Neural progenitor cell (in vitro differentiated cells): ENCODE results near the gene RIOK1. TPM values are rescaled to one million over a fixed set of nuclear protein-coding genes. Genes with fewer than 3 reads are reported as not detected.

Experiments
- DNase-seq: peaks from one replicate; pipeline ENCODE4 v3.0.0-alpha.2; 2016; ENCODE audit warnings: low spot score
- H2AFZ ChIP-seq: fragments of 200-600 bp; sonication (generic); replicated peaks from 2 replicates; pipeline ENCODE4 v1.6.1; 2016; ENCODE audit warnings: antibody characterized with exemption
- H3F3A ChIP-seq: fragments of 200-600 bp; sonication (generic); 2 replicates; pipeline ENCODE4 v1.6.1; 2016; ENCODE audit warnings: antibody characterized with exemption, low read depth
- H3K27ac ChIP-seq: fragments of 200-600 bp; sonication (generic); 2 replicates; pipeline ENCODE4 v1.5.1; 2016; ENCODE audit warnings: mild to moderate bottlenecking
- H3K27me3 ChIP-seq: fragments of 200-600 bp; sonication (generic); 2 replicates; pipeline ENCODE4 v1.6.1; 2016; ENCODE audit warnings: mild to moderate bottlenecking, moderate library complexity
- H3K36me3 ChIP-seq: fragments of 200-600 bp; sonication (generic); 2 replicates; pipeline ENCODE4 v1.5.1; 2016
- H3K4me1 ChIP-seq: fragments of 200-600 bp; sonication (generic); 2 replicates; pipeline ENCODE4 v1.6.1; 2016; ENCODE audit warnings: mixed run types
- H3K4me2 ChIP-seq: fragments of 200-600 bp; sonication (generic); 2 replicates; pipeline ENCODE4 v1.6.1; 2016
- H3K4me3 ChIP-seq: fragments of 200-600 bp; sonication (generic); 2 replicates; pipeline ENCODE4 v1.5.1; 2016
- H3K79me2 ChIP-seq: fragments of 200-600 bp; sonication (generic); 2 replicates; pipeline ENCODE4 v1.6.1; 2016; ENCODE audit warnings: low read depth
- H3K9ac ChIP-seq: fragments of 200-600 bp; sonication (generic); 2 replicates; pipeline ENCODE4 v1.6.1; 2016
- H3K9me3 ChIP-seq: fragments of 200-600 bp; sonication (generic); 2 replicates; pipeline ENCODE4 v1.5.1; 2016; ENCODE audit warnings: low read depth
- H4K20me1 ChIP-seq: fragments of 200-600 bp; sonication (generic); 2 replicates; pipeline ENCODE4 v1.6.1; 2016; ENCODE audit warnings: low read depth
- H3K27ac Mint-ChIP-seq: 3 replicates; pipeline ENCODE4 v1.8.0; 2021; ENCODE audit warnings: mixed read lengths
- H3K27me3 Mint-ChIP-seq: 2 replicates; pipeline ENCODE4 v1.8.0; 2022; ENCODE audit warnings: low read depth, mild to moderate bottlenecking, inconsistent platforms, moderate library complexity, mixed read lengths; ENCODE audit not compliant: insufficient read depth
- H3K36me3 Mint-ChIP-seq: 3 replicates; pipeline ENCODE4 v1.8.0; 2021; ENCODE audit warnings: mixed read lengths
- H3K4me1 Mint-ChIP-seq: 3 replicates; pipeline ENCODE4 v1.8.0; 2021; ENCODE audit warnings: mixed read lengths
- H3K4me3 Mint-ChIP-seq: 3 replicates; pipeline ENCODE4 v1.8.0; 2021; ENCODE audit warnings: mild to moderate bottlenecking, moderate library complexity, mixed read lengths
- H3K9me3 Mint-ChIP-seq: 3 replicates; pipeline ENCODE4 v1.8.0; 2020; ENCODE audit warnings: mixed read lengths
- EZH2 ChIP-seq: fragments of 200-600 bp; sonication (generic); IDR thresholded peaks from 2 replicates; pipeline ENCODE4 v1.6.1; 2017; ENCODE audit warnings: antibody characterized with exemption, mild to moderate bottlenecking, moderate library complexity
- EZH2phosphoT487 ChIP-seq: fragments of 200-600 bp; sonication (generic); IDR thresholded peaks from 2 replicates; pipeline ENCODE4 v1.6.1; 2017; ENCODE audit warnings: antibody characterized with exemption
- total RNA-seq: library from RNA; depleted of rRNA; stranded (reverse); fragments of >200 nt; gene quantifications from 2 replicates; pipeline ENCODE4 v1.2.3, GENCODE V29; 2015; ENCODE audit warnings: low replicate concordance
- TF ChIP-seq, protein P1 (sequence below): fragments of 200-600 bp; sonication (generic); IDR thresholded peaks from 2 replicates; pipeline ENCODE4 v1.5.1; 2017; ENCODE audit warnings: antibody characterized with exemption, mild to moderate bottlenecking

The RIOK1 gene
- total RNA-seq, 1 donor from 2014 or later, result 21.5 TPM

DNA sequence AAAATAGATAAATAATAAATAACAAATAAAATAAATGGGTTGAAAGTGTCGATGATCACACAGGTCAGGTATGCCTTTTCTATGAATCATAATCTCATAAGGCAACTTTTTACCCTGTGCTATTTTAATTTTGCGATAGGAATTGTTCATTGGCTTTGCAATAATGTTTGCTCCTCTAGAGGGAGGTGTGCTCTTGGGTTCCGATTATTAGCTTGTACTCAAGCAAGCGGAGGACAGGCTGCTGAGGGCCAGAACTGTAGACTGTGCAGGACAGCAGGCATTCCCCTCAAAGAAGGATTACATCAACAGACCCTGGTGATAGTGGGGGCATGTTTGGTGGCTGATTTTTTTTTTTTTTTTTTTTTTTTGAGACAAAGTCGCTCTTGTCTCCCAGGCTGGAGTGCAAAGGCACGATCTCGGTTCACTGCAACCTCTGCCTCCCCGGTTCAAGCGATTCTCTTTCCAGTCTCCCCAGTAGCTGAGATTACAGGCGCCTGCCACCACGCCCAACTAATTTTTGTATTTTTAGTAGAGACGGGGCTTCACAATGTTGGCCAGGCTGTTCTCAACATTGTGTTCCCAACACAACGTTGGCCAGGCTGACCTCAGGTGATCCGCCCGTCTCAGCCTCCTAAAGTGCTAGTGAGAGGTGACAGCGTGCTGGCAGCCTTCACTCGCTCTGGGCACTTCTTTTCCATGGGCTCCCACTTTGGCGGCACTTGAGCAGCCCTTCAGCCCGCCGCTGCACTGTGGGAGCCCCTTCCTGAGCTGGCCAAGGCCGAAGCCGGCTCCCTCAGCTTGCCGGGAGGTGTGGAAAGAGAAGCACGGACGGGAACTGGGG lies 35.6 kb downstream of the RIOK1 start:
- TF ChIP-seq, protein P1, sequence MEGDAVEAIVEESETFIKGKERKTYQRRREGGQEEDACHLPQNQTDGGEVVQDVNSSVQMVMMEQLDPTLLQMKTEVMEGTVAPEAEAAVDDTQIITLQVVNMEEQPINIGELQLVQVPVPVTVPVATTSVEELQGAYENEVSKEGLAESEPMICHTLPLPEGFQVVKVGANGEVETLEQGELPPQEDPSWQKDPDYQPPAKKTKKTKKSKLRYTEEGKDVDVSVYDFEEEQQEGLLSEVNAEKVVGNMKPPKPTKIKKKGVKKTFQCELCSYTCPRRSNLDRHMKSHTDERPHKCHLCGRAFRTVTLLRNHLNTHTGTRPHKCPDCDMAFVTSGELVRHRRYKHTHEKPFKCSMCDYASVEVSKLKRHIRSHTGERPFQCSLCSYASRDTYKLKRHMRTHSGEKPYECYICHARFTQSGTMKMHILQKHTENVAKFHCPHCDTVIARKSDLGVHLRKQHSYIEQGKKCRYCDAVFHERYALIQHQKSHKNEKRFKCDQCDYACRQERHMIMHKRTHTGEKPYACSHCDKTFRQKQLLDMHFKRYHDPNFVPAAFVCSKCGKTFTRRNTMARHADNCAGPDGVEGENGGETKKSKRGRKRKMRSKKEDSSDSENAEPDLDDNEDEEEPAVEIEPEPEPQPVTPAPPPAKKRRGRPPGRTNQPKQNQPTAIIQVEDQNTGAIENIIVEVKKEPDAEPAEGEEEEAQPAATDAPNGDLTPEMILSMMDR, result peak; percentile 51
- TF ChIP-seq EZH2, result no peak
- Histone ChIP-seq H3K4me2 (no peak overlapping the region), H3K36me3 (no peaks in the 10 kb centered on the region), H3K9ac (no peak overlapping the region), H3F3A (no peaks in the 10 kb centered on the region), H2AFZ (no peak overlapping the region), H3K27me3 (no peaks in the 10 kb centered on the region), H3K79me2 (no peaks in the 10 kb centered on the region), H3K4me1 (no peaks in the 10 kb centered on the region), H3K9me3 (no peaks in the 10 kb centered on the region), H3K4me3 (no peak overlapping the region), H3K27ac (no peak overlapping the region), H4K20me1 (no peaks in the 10 kb centered on the region)
- Mint-ChIP-seq H3K4me3 (no peak overlapping the region), H3K27me3 (no peaks in the 10 kb centered on the region), H3K9me3 (peaks cover 3% of the 10 kb centered on the region), H3K27ac (no peak overlapping the region), H3K36me3 (no peaks in the 10 kb centered on the region), H3K4me1 (no peaks in the 10 kb centered on the region)
- no peak for DNase-seq

GRCh38 chr6:7425808-7426190 lies 36.2 kb downstream of the RIOK1 start:
- Histone ChIP-seq H3F3A (no peaks in the 10 kb centered on the region), H3K4me2 (no peak overlapping the region), H3K9ac (no peak overlapping the region), H3K79me2 (no peaks in the 10 kb centered on the region), H3K36me3 (no peaks in the 10 kb centered on the region), H3K27ac (no peak overlapping the region), H3K9me3 (no peaks in the 10 kb centered on the region), H3K4me1 (no peaks in the 10 kb centered on the region), H4K20me1 (no peaks in the 10 kb centered on the region), H3K27me3 (no peaks in the 10 kb centered on the region), H2AFZ (no peak overlapping the region), H3K4me3 (no peak overlapping the region)
- Mint-ChIP-seq H3K27ac (no peak overlapping the region), H3K9me3 (peaks cover 3% of the 10 kb centered on the region), H3K27me3 (no peaks in the 10 kb centered on the region), H3K4me1 (no peaks in the 10 kb centered on the region), H3K4me3 (no peak overlapping the region), H3K36me3 (no peaks in the 10 kb centered on the region)
- no peak for DNase-seq
- TF ChIP-seq, protein P1, result no peak
- TF ChIP-seq EZH2phosphoT487 (no peak), EZH2 (no peak)

- no peak overlapping the region for H3K27ac ChIP-seq
- no peak overlapping the region for H2AFZ ChIP-seq
- H3K9ac ChIP-seq, result no peak overlapping the region
- Mint-ChIP-seq H3K27me3 (no peaks in the 10 kb centered on the region), H3K4me3 (no peak overlapping the region), H3K9me3 (peaks cover 3% of the 10 kb centered on the region), H3K27ac (no peak overlapping the region), H3K4me1 (peaks cover 2% of the 10 kb centered on the region), H3K36me3 (no peaks in the 10 kb centered on the region)
- H3K4me2 ChIP-seq, result no peak overlapping the region
- no peaks in the 10 kb centered on the region for H3K36me3 ChIP-seq
- H3K9me3 ChIP-seq, result no peaks in the 10 kb centered on the region
- H3K4me1 ChIP-seq, result peaks cover 1% of the 10 kb centered on the region
- no peak overlapping the region for H3K4me3 ChIP-seq
- H3K27me3 ChIP-seq, result no peaks in the 10 kb centered on the region
- no peak for DNase-seq
- TF ChIP-seq, protein P1, result no peak
- TF ChIP-seq EZH2, result no peak
- no peak for TF ChIP-seq EZH2phosphoT487
- H3F3A ChIP-seq, result no peaks in the 10 kb centered on the region
- H4K20me1 ChIP-seq, result no peaks in the 10 kb centered on the region
- H3K79me2 ChIP-seq, result no peaks in the 10 kb centered on the region
These were observed 37.0 kb downstream of the RIOK1 start for GRCh38 chr6:7426447-7427169.
